GM19463 (cell line): ENCODE data around the gene RAP1GAP2.
"Not testable (repeated sequence)": the region's sequence is repeated elsewhere in the genome, so short reads cannot be mapped to it uniquely, and the experiment has no call there.

ENCODE experiments used
- ATAC-seq: cut with Tn5 transposase; IDR thresholded peaks from one replicate; pipeline ENCODE4 v1.9.1; 2021; ENCODE audit warnings: mild to moderate bottlenecking, moderate library complexity; ENCODE audit not compliant: unreplicated experiment

RAP1GAP2 gene

GRCh38 chr17:3034578-3034920 is 238.3 kb downstream of the RAP1GAP2 start:
- no peak for ATAC-seq

GRCh38 chr17:3035256-3035967 is 239.2 kb downstream of the RAP1GAP2 start:
- no peak for ATAC-seq

GRCh38 chr17:3035968-3036280 is 239.7 kb downstream of the RAP1GAP2 start:
- no peak for ATAC-seq

- ATAC-seq: no peak
Measured at GRCh38 chr17:3036800-3037199, 240.6 kb downstream of the RAP1GAP2 start.

- no peak for ATAC-seq
Measured at GRCh38 chr17:3037259-3037658, 241.0 kb downstream of the RAP1GAP2 start.

GRCh38 chr17:3038941-3039340 is 242.7 kb downstream of the RAP1GAP2 start:
- no peak for ATAC-seq

GRCh38 chr17:3039736-3040135 is 243.5 kb downstream of the RAP1GAP2 start:
- ATAC-seq: no peak

GRCh38 chr17:3040882-3041281 is 244.6 kb downstream of the RAP1GAP2 start:
- no peak for ATAC-seq

- ATAC-seq: no peak
Measured at GRCh38 chr17:3043737-3044365, 247.6 kb downstream of the RAP1GAP2 start.

- ATAC-seq: no peak
Measured at GRCh38 chr17:3046753-3047152, 250.5 kb downstream of the RAP1GAP2 start.

- ATAC-seq: peak; percentile 87
Measured at GRCh38 chr17:3048727-3049471, 252.7 kb downstream of the RAP1GAP2 start.

- ATAC-seq: no peak
Measured at GRCh38 chr17:3049705-3050295, 253.6 kb downstream of the RAP1GAP2 start.

- ATAC-seq: not testable (repeated sequence)
Measured at GRCh38 chr17:3054868-3055267, 258.6 kb downstream of the RAP1GAP2 start.

- ATAC-seq: not testable (repeated sequence)
Measured at GRCh38 chr17:3062824-3063377, 266.7 kb downstream of the RAP1GAP2 start.

GRCh38 chr17:3063507-3063906 is 267.3 kb downstream of the RAP1GAP2 start, which contains the start of gene OR1D5:
OR1D5 (minus strand) TSS chr17:3063607; CDS start chr17:3063607, 0 bp downstream.
- ATAC-seq: not testable (repeated sequence)

GRCh38 chr17:3065192-3065591 is 269.0 kb downstream of the RAP1GAP2 start:
- not testable (repeated sequence) for ATAC-seq

GRCh38 chr17:3073850-3074249 is 277.6 kb downstream of the RAP1GAP2 start:
- ATAC-seq: not testable (repeated sequence)
